Aortic smooth muscle cell (primary cell): Measurements from ENCODE around the gene RAPGEF1. TPM values are rescaled to one million over a fixed set of nuclear protein-coding genes. Genes with fewer than 3 reads are reported as not detected.

Experiments
- total RNA-seq: library from RNA; depleted of rRNA; stranded (reverse); fragments of >200 nt; gene quantifications from 2 replicates; pipeline ENCODE4 v1.2.3, GENCODE V29; 2014

RAPGEF1 gene, protein sequence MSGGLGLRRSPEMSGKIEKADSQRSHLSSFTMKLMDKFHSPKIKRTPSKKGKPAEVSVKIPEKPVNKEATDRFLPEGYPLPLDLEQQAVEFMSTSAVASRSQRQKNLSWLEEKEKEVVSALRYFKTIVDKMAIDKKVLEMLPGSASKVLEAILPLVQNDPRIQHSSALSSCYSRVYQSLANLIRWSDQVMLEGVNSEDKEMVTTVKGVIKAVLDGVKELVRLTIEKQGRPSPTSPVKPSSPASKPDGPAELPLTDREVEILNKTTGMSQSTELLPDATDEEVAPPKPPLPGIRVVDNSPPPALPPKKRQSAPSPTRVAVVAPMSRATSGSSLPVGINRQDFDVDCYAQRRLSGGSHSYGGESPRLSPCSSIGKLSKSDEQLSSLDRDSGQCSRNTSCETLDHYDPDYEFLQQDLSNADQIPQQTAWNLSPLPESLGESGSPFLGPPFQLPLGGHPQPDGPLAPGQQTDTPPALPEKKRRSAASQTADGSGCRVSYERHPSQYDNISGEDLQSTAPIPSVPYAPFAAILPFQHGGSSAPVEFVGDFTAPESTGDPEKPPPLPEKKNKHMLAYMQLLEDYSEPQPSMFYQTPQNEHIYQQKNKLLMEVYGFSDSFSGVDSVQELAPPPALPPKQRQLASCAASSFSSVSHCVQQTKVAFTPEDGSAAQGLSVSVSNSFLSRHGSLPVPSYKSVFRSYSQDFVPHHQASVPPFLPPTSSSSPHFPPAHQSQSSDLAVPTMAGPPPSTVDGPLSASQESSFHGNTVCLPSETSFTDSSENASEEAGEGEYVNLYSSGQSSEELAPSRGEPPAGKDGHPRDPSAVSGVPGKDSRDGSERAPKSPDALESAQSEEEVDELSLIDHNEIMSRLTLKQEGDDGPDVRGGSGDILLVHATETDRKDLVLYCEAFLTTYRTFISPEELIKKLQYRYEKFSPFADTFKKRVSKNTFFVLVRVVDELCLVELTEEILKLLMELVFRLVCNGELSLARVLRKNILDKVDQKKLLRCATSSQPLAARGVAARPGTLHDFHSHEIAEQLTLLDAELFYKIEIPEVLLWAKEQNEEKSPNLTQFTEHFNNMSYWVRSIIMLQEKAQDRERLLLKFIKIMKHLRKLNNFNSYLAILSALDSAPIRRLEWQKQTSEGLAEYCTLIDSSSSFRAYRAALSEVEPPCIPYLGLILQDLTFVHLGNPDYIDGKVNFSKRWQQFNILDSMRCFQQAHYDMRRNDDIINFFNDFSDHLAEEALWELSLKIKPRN (N-terminal part only)
- total RNA-seq = 16.5 and 20.4 TPM in 2 replicates

DNA sequence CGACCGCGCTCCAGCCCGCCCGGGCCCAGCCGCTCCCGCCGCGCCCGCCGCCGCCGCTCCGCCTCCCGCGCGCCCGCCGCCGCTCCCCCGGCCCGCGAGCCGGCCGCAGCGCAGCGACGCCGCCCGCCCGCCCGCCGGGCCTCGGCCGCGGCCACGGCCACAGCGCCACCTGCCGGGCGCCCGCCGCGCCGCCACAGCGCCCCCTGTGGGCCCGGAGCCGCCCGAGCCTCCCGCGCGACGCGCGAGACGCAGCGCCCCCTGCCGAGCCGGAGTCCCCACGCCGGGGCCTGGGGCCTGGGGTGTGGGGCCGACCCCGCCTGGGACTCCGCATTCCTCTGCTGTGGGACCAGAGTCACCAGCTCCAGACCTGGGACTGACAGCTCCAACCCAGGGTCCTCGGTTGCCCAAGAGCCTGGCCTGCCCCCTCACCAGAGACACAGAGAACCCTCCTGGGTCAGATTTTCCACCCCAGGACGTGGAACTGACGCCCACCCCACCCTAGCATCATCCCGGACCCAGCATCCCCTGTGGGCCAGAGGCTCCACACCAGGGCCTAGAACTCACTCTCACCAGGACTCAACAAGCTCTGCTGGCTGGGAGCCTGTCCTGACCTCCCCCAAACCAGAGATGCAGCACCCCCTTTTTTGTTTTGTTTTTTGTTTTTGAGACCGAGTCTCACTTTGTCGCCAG, at the start of gene RAPGEF1:
RAPGEF1 (minus strand) TSS at position 118 of the 690 bp plus-strand sequence. CDS start 246 bp downstream, outside the sequence.

DNA sequence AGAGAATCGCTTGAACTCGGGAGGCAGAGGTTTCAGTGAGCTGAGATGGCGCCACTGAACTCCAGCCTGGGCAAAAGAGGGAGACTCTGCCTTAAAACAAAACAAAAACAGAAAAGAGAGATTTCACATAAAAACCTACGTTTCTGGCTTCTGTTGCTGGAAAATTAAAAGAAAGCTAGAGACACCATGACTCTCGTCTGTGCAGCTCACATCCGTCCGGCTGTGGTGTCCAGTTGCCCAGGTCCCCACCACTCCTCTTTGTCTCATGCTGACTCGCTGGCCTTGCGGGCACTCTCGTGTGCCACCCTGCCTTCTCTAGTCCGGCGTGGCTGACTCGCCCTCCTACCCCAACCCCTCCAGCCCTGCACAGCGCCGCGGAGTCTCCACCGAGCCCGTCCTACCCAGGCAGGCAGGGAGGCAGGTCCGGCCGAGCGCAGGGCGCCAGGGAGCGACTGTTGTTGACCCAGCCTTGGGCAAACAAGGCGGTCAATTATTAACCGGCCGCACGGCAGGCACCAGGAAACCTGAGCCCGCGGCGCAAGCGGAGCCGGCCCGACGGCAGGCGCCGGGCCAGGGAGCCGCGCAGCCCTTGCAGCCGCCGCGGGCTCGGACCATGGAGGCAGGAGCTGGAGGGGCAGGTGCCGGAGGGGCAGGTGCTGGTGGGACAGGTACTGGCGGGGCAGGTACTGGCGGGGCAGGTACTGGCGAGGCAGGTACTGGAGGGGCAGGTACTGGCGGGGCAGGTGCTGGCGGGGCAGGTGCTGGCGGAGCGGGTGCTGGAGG, 194.7 kb downstream of the RAPGEF1 start, which contains the start of gene PRRT1B:
PRRT1B (plus strand) TSS at position 521 of the 783 bp plus-strand sequence; CDS start at position 614, 93 bp downstream.

DNA sequence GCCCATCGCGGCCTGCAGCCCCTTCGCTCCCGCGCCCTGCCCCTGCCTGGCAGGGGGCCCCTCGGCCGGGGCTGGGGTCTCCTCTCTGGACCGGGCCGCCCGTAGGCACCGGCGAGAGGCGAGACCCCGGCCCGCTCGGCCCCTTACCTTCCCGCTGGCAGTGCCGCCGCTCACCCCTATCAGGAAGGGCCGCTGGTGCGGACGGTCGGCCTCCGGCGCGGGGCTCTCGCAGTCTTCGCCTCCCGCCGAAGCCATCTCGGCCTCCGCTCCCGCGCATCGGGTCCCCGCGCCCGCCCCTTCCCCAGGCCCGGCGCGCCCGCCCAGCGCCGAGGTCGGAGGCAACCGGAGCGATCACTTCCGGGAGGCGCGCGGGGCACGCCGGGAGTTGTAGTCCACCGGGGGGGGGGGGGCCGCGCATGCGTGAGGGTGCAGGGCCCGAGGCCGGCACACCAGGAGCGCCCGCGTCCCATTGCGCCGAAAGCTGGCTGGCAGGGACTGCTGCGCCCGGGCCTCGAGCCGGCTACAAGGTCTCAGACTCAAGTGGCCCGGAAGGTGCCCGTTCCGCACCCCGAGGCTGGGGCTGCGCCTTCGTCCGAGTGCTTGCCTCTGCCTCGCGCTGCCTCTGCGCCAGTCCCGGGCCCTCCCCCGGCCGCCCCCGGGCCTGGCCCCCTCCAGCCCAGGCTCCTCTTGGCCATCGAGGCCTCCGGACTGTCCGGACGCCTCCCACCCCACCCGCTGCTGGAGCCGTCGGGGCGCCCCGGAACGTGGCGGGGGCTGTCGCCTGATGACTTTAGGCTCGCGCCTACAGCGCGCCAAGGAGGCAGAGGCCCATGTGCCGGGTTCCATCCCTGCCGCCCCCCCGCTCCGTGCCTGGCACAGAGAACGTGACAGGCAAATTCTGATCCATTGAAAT, 208.7 kb downstream of the RAPGEF1 start, which contains the start of gene UCK1:
UCK1 (minus strand) TSS at position 344 of the 913 bp plus-strand sequence; CDS start at position 255, 89 bp downstream.

Other genes starting within 250 kb of the RAPGEF1 start
- 32.6 and 35.6 TPM in 2 replicates for gene POMT1, start 237.2 kb downstream of the RAPGEF1 start, total RNA-seq
- gene UCK1, start 208.8 kb downstream of the RAPGEF1 start, total RNA-seq = 13.6 and 15.7 TPM in 2 replicates
- not detected in 2 replicates for gene PRRT1B, start 194.6 kb downstream of the RAPGEF1 start, total RNA-seq